K562 (cell line): Measurements from ENCODE around the gene LYPD5. TPM values are rescaled to one million over a fixed set of nuclear protein-coding genes. Genes with fewer than 3 reads are reported as not detected.

ENCODE experiments used
- ATAC-seq: fragments of 200-7000 bp; cut with Tn5 transposase; 3 replicates; pipeline ENCODE4 v1.9.1; 2020; ENCODE audit warnings: moderate library complexity
- BruUV-seq: library from RNA; stranded (reverse); fragments of 400-500 nt; replicated peaks from 2 replicates; lab custom pipeline; 2021; lab: Mats Ljungman, UMichigan
- CTCF ChIA-PET: fragments of 300-600 bp; formaldehyde crosslinking; extraction: SDS; loops from one replicate; lab custom pipeline; 2021; ENCODE audit warnings: low intra/inter-chr PET ratio; lab: Yijun Ruan, JAX
- POLR2A ChIA-PET: fragments of 300-600, 350-650 bp; sonication (Branson Sonifier 250); formaldehyde crosslinking; extraction: SDS; loops from one replicate; lab custom pipeline; 2021; ENCODE audit warnings: antibody characterized with exemption, inconsistent platforms; lab: Yijun Ruan, JAX
- DNase-seq, 4 experiments: peaks; one replicate each; pipeline versions ENCODE4 v3.0.0 to v3.0.0-alpha.2; 2011 to 2018; ENCODE audit warnings: low spot score in 3 of 4, mixed read lengths in 3 of 4; ENCODE audit errors: extremely low read depth in 1 of 4
- FAIRE-seq: peaks from 2 replicates; lab custom pipeline; 2011; peaks lifted over from hg19 to GRCh38; lab: Jason Lieb, UNC
- H2AFZ ChIP-seq: 2 replicates; pipeline ENCODE4 v1.6.0; 2011; ENCODE audit warnings: low read depth, low read length, control low read depth, inconsistent platforms
- H3K27ac ChIP-seq: fragments of 200-600 bp; 3 replicates; pipeline ENCODE4 v1.8.0; 2011; ENCODE audit warnings: low read depth, mild to moderate bottlenecking, control low read depth, inconsistent platforms, low read length, moderate library complexity, mixed read lengths; ENCODE audit errors: extremely low read depth
- H3K27me3 ChIP-seq, 2 experiments: fragments of 300-600 bp in 1 of 2; 2 replicates in 1 of 2; 3 replicates in 1 of 2; pipeline versions ENCODE4 v1.6.0 to v1.8.0; 2011; ENCODE audit warnings: inconsistent platforms in 2 of 2, low read length in 2 of 2, mild to moderate bottlenecking in 1 of 2, mixed read lengths in 1 of 2, moderate library complexity in 1 of 2; ENCODE audit not compliant: control insufficient read depth in 2 of 2, insufficient read depth in 2 of 2
- H3K36me3 ChIP-seq: fragments of 300-600 bp; 3 replicates; pipeline ENCODE4 v1.8.0; 2011; ENCODE audit warnings: mild to moderate bottlenecking, low read length, inconsistent platforms; ENCODE audit not compliant: control insufficient read depth, insufficient read depth
- H3K4me1 ChIP-seq, 2 experiments: fragments of 200-600 bp in 1 of 2; replicated peaks in 1 of 2; 2 replicates in 1 of 2; 3 replicates in 1 of 2; pipeline versions ENCODE4 v1.5.1 to v1.8.0; 2011; ENCODE audit warnings: inconsistent platforms in 2 of 2, low read length in 2 of 2, mild to moderate bottlenecking in 1 of 2, mixed read lengths in 1 of 2, moderate library complexity in 1 of 2; ENCODE audit not compliant: control insufficient read depth in 2 of 2, insufficient read depth in 2 of 2
- H3K4me2 ChIP-seq: 2 replicates; pipeline ENCODE4 v1.6.1; 2011; ENCODE audit warnings: low read length, control low read depth, inconsistent platforms, mixed read lengths; ENCODE audit not compliant: insufficient read depth
- H3K4me3 ChIP-seq: fragments of 200-600 bp; sonication (generic), shearing (Covaris generic); 2 replicates; pipeline ENCODE4 v1.5.1; 2016; ENCODE audit warnings: control low read depth, inconsistent platforms
- H3K79me2 ChIP-seq: fragments of 200-600 bp; 3 replicates; pipeline ENCODE4 v1.8.0; 2011; ENCODE audit warnings: low read length, inconsistent platforms; ENCODE audit not compliant: control insufficient read depth, insufficient read depth
- H3K9ac ChIP-seq, 2 experiments: 2 replicates each; pipeline versions ENCODE4 v1.6.0 to v1.6.1; 2011; ENCODE audit warnings: low read depth in 2 of 2, low read length in 2 of 2, control low read depth in 1 of 2, inconsistent platforms in 1 of 2, mild to moderate bottlenecking in 1 of 2, mixed read lengths in 1 of 2; ENCODE audit not compliant: insufficient read depth in 1 of 2
- H3K9me1 ChIP-seq: one replicate; pipeline ENCODE4 v1.6.0; 2011; ENCODE audit warnings: inconsistent platforms, mild to moderate bottlenecking, low read length, moderate library complexity; ENCODE audit not compliant: control insufficient read depth, insufficient read depth
- H3K9me3 ChIP-seq: replicated peaks from 2 replicates; pipeline ENCODE4 v1.5.1; 2011; ENCODE audit warnings: low read depth, low read length, inconsistent platforms; ENCODE audit not compliant: control insufficient read depth, insufficient read depth
- H4K20me1 ChIP-seq: replicated peaks from 2 replicates; pipeline ENCODE4 v1.6.1; 2011; ENCODE audit warnings: low read length, inconsistent platforms, mixed read lengths; ENCODE audit not compliant: control insufficient read depth, insufficient read depth
- FOXO4 ChIP-seq: fragments of 450-650 bp; formaldehyde crosslinking; IDR thresholded peaks from 2 replicates; pipeline ENCODE4 v1.4.0; 2020; ENCODE audit warnings: mild to moderate bottlenecking, moderate library complexity
- HDAC6 ChIP-seq: IDR thresholded peaks from 2 replicates; pipeline ENCODE4 v1.6.1; 2012; ENCODE audit warnings: low read depth, mild to moderate bottlenecking, control low read depth, inconsistent platforms, low read length, moderate library complexity
- KLF13 ChIP-seq: fragments of 450-650 bp; IDR thresholded peaks from 2 replicates; pipeline ENCODE4 v1.6.1; 2016; ENCODE audit warnings: missing genetic modification characterization, low read depth, mild to moderate bottlenecking, missing compliant biosample characterization, moderate library complexity, borderline replicate concordance
- MYC ChIP-seq, 2 experiments: fragments of 250-450 bp in 1 of 2; sonication (Bioruptor Pico) in 1 of 2; IDR thresholded peaks; 2 replicates each; pipeline versions ENCODE4 v1.5.1 to v1.6.1; 2012 to 2021; ENCODE audit warnings: low read depth in 2 of 2, borderline replicate concordance in 1 of 2, improper control_type of control experiment in 1 of 2, low read length in 1 of 2, mild to moderate bottlenecking in 1 of 2, moderate library complexity in 1 of 2
- RAD21 ChIP-seq, 2 experiments: fragments of 250-450 bp in 1 of 2; fragments of 450-650 bp in 1 of 2; sonication (Bioruptor Pico) in 1 of 2; formaldehyde crosslinking in 1 of 2; IDR thresholded peaks in 1 of 2; conservative IDR thresholded peaks in 1 of 2; 2 replicates each; pipeline versions ENCODE4 v1.4.0 to v1.8.0; 2020 to 2022; ENCODE audit warnings: mild to moderate bottlenecking in 2 of 2, moderate library complexity in 1 of 2
- RBM15 ChIP-seq: fragments of 200-400 bp; formaldehyde crosslinking; IDR thresholded peaks from 2 replicates; pipeline ENCODE4 v1.6.1; 2018; ENCODE audit warnings: mild to moderate bottlenecking, low read length, moderate library complexity; ENCODE audit not compliant: insufficient read depth
- SMARCC2 ChIP-seq: fragments of 450-650 bp; IDR thresholded peaks from 2 replicates; pipeline ENCODE4 v1.6.1; 2017; ENCODE audit warnings: antibody characterized with exemption, moderate library complexity, mild to moderate bottlenecking, low read depth
- SMC3 ChIP-seq: conservative IDR thresholded peaks from 2 replicates; pipeline ENCODE4 v1.6.1; 2011; ENCODE audit warnings: low read depth, low read length, improper control_type of control experiment; ENCODE audit not compliant: insufficient read depth
- ZKSCAN1 ChIP-seq: fragments of 150-350 bp; IDR thresholded peaks from 2 replicates; pipeline ENCODE4 v1.6.1; 2016; ENCODE audit warnings: low read depth, low read length
- WGBS: fragments of 100-300 bp; shearing (Covaris generic); methylation state at CpG from one replicate; pipeline ENCODE4 v1.1.6; 2016; ENCODE audit warnings: low coverage, mixed read lengths; ENCODE audit not compliant: insufficient coverage; ENCODE audit errors: missing lambda C conversion rate; 5-methylcytosine and 5-hydroxymethylcytosine counted together
- in situ Hi-C: fragments of 300-500 bp; cut with MboI; formaldehyde crosslinking; loops from 4 replicates; pipeline ENCODE4 v1.15.0; 2018; ENCODE audit warnings: inconsistent platforms, mixed read lengths
- intact Hi-C: fragments of 100-400 bp; cut with micrococcal nuclease; formaldehyde crosslinking; loops from 2 replicates; pipeline ENCODE4 v1.14.2; 2022
- polyA plus RNA-seq, 8 experiments: library from polyadenylated mRNA; depleted of rRNA in 4 of 8; stranded (reverse) in 5 of 8; unstranded in 3 of 8; fragments of >200 nt; fragmentation: Nextera tagmentation in 2 of 8; fragmentation: Illumina TruSeq in 1 of 8; extraction: Ambion mirVana in 2 of 8; extraction: Trizol in 1 of 8; gene quantifications; 2 replicates each; pipeline versions ENCODE4 v1.2.1 to v1.2.3, GENCODE V29; 2011 to 2014; ENCODE audit warnings: inconsistent platforms in 1 of 8, missing spikeins in 1 of 8
- total RNA-seq, 7 experiments: library from RNA; depleted of rRNA in 6 of 7; stranded (reverse); fragments of >200 nt in 6 of 7; fragmentation: Illumina TruSeq in 2 of 7; extraction: Trizol in 2 of 7; gene quantifications; 2 replicates each; pipeline versions ENCODE4 v1.2.1 to v1.2.3, GENCODE V29; 2011 to 2021; ENCODE audit warnings: low replicate concordance in 1 of 7
- TF ChIP-seq, protein P1 (sequence below), 2 experiments: fragments of 450-650 bp in 1 of 2; sonication (generic) in 1 of 2; formaldehyde crosslinking; conservative IDR thresholded peaks; 2 replicates each; pipeline versions ENCODE4 v1.4.0 to v1.8.1; 2020 to 2022; ENCODE audit warnings: mild to moderate bottlenecking in 1 of 2, missing genetic modification reagents in 1 of 2
- TF ChIP-seq, protein P2 (sequence below): fragments of 200-800 bp; sonication (Bioruptor generic); IDR thresholded peaks from 2 replicates; pipeline ENCODE4 v1.6.1; 2017; ENCODE audit warnings: missing genetic modification characterization, missing compliant biosample characterization
- TF ChIP-seq, protein P3 (sequence below): fragments of 450-650 bp; formaldehyde crosslinking; IDR thresholded peaks from 2 replicates; pipeline ENCODE4 v1.4.0; 2022; ENCODE audit warnings: missing genetic modification characterization

The LYPD5 gene
- total and polyA plus RNA-seq, 9 of the 15 experiments (the other 6 are each of a cell fraction or from before 2014, with no cell fraction given) = 0.03 to 0.22 (median 0.10) TPM; not detected in 3

- no TSS peak for BruUV-seq
- Histone ChIP-seq H2AFZ (peak overlapping the region; percentile 95), H4K20me1 (no peaks in the 10 kb centered on the region), H3K27ac (peak overlapping the region; percentile 75), H3K9me3 (no peaks in the 10 kb centered on the region), H3K4me2 (peak overlapping the region; percentile 77), H3K27me3 (no peaks in the 10 kb centered on the region), H3K9ac (peak overlapping the region; percentile 55 to 75; a peak in 3 of 4 replicates), H3K36me3 (no peaks in the 10 kb centered on the region), H3K9me1 (no peaks in the 10 kb centered on the region), H3K4me1 (peaks cover 47 to 58% of the 10 kb centered on the region in 2 experiments), H3K4me3 (peak overlapping the region; percentile 4; the same call in 1 of the 2 replicates), H3K79me2 (peaks cover 29% of the 10 kb centered on the region)
- in situ Hi-C loops (loop anchor here (5.0 kb wide), 1 partner anchor 37 kb away; no protein-coding TSS in a partner anchor), intact Hi-C loops (no loop called here)
- ATAC-seq = peak; percentile 91
- POLR2A ChIA-PET = interaction anchor here (0.7 to 1.5 kb wide), 4 partner anchors 10 to 106 kb away, joined by 3 to 5 read pairs (median 3); no protein-coding TSS in a partner anchor
- WGBS = 17% methylated on average over 4 of the region's 4 CpGs
- peak; percentile 93 for FAIRE-seq
- DNase-seq = peak; percentile 77 to 94 (median 82)
- CTCF ChIA-PET = interaction anchor here (1.3 to 2.5 kb wide), 2 partner anchors 19 to 39 kb away, joined by 6 to 58 read pairs; no protein-coding TSS in a partner anchor
- TF ChIP-seq, protein P1, sequence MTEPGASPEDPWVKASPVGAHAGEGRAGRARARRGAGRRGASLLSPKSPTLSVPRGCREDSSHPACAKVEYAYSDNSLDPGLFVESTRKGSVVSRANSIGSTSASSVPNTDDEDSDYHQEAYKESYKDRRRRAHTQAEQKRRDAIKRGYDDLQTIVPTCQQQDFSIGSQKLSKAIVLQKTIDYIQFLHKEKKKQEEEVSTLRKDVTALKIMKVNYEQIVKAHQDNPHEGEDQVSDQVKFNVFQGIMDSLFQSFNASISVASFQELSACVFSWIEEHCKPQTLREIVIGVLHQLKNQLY (CRISPR knock-in tag; conservative IDR thresholded peaks at IDR 0.05) = no peak
- TF ChIP-seq MYC (IDR thresholded peaks at IDR 0.05; ENCODE audit: low read depth, low read length) (no peak), MYC (CRISPR knock-in tag; IDR thresholded peaks at IDR 0.05; ENCODE audit: borderline replicate concordance, low read depth) (no peak), RBM15 (no peak), HDAC6 (no peak), FOXO4 (CRISPR knock-in tag) (no peak), SMARCC2 (peak; percentile 83), RAD21 (CRISPR knock-in tag; conservative IDR thresholded peaks at IDR 0.05 in 1 of 2, IDR thresholded peaks at IDR 0.05 in 1 of 2) (peak in 1 of 2 experiments; percentile 23; a peak in 1 of 4 replicates), SMC3 (0 out of 2 replicates have a peak, but pooled peaks have one; percentile 5), ZKSCAN1 (0 out of 2 replicates have a peak, but pooled peaks have one; percentile 17), KLF13 (tag) (no peak)
- TF ChIP-seq, protein P2, sequence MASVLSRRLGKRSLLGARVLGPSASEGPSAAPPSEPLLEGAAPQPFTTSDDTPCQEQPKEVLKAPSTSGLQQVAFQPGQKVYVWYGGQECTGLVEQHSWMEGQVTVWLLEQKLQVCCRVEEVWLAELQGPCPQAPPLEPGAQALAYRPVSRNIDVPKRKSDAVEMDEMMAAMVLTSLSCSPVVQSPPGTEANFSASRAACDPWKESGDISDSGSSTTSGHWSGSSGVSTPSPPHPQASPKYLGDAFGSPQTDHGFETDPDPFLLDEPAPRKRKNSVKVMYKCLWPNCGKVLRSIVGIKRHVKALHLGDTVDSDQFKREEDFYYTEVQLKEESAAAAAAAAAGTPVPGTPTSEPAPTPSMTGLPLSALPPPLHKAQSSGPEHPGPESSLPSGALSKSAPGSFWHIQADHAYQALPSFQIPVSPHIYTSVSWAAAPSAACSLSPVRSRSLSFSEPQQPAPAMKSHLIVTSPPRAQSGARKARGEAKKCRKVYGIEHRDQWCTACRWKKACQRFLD (CRISPR knock-in tag) = peak; percentile 76; the same call in 1 of the 2 replicates
- TF ChIP-seq, protein P3, sequence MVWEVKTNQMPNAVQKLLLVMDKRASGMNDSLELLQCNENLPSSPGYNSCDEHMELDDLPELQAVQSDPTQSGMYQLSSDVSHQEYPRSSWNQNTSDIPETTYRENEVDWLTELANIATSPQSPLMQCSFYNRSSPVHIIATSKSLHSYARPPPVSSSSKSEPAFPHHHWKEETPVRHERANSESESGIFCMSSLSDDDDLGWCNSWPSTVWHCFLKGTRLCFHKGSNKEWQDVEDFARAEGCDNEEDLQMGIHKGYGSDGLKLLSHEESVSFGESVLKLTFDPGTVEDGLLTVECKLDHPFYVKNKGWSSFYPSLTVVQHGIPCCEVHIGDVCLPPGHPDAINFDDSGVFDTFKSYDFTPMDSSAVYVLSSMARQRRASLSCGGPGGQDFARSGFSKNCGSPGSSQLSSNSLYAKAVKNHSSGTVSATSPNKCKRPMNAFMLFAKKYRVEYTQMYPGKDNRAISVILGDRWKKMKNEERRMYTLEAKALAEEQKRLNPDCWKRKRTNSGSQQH (CRISPR knock-in tag) = peak; percentile 42; the same call in 1 of the 2 replicates
These were observed 17.8 kb downstream of the LYPD5 start for GRCh38 chr19:43784241-43784980.
